Measurements from ENCODE around the gene AP3B1.
A peak's percentile ranks its signal among the peaks of the same experiment; 100 is the strongest.

GRCh38 chr5:78320401-78320800, 25.9 kb upstream of the AP3B1 start:
- TF ChIP-seq CTCF (conservative IDR thresholded peaks at IDR 0.05 in 1 of 2, IDR thresholded peaks at IDR 0.05 in 1 of 2; ENCODE audit: extremely low read depth in 1 of 2, insufficient read depth in 1 of 2, low read depth in 1 of 2, low read length in 2 of 2) (peak; percentile 72 to 75), EZH2 (IDR thresholded peaks at IDR 0.05; ENCODE audit: borderline replicate concordance, low read length) (no peak)
